ENCODE data around the gene TBX18. TPM values are rescaled to one million over a fixed set of nuclear protein-coding genes. Genes with fewer than 3 reads are reported as not detected.

The TBX18 gene
- total and polyA plus RNA-seq, 4 donors = 0.05 to 1.3 (median 0.21) TPM

DNA sequence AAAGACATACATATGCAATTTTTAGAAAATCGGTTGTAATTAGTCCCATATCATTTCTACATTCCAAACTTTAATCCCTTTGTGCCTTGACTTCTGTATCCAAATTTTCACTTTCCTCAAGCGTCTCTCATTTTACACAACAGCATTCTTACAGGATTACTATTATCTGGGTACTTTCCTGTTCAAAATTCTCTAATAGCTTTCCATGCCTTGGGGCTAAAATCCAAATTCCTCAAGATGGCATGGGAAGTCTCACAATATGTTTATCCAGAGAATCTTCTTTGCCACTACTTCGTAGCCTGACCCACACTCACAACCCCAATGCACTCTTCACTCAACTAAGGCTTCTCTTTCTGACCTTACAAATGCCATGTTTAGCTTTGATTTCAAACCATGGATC is 125.0 kb downstream of the TBX18 start:
- H3K9ac ChIP-seq (ENCODE audit: insufficient read depth in 1 of 2, low read length in 2 of 2) = no peak overlapping the region
- no peak overlapping the region for H3K27ac ChIP-seq (ENCODE audit: low read depth in 1 of 2, low read length in 1 of 2)
- no peaks in the 10 kb centered on the region for H3K4me1 ChIP-seq (ENCODE audit: control insufficient read depth in 5 of 5, insufficient read depth in 5 of 5, low read length in 5 of 5)
- no peaks in the 10 kb centered on the region for H3K36me3 ChIP-seq (ENCODE audit: control insufficient read depth in 4 of 4, insufficient read depth in 4 of 4, low read length in 4 of 4)
- DNase-seq (no peak), ATAC-seq (ENCODE audit: insufficient read depth, low FRiP score) (no peak)
- H3K9me3 ChIP-seq (ENCODE audit: control insufficient read depth in 4 of 4, insufficient read depth in 3 of 4, low read length in 3 of 4) = no peaks in the 10 kb centered on the region
- H3K4me3 ChIP-seq = no peak overlapping the region
- no peaks in the 10 kb centered on the region for H3K27me3 ChIP-seq (ENCODE audit: control insufficient read depth in 3 of 3, insufficient read depth in 3 of 3, low read length in 2 of 3)
- TF ChIP-seq CTCF (IDR thresholded peaks at IDR 0.05; ENCODE audit: control extremely low read depth, extremely low read depth) = no peak
- WGBS, 2 donors = 87 to 88% methylated on average over 3 of the region's 3 CpGs

DNA sequence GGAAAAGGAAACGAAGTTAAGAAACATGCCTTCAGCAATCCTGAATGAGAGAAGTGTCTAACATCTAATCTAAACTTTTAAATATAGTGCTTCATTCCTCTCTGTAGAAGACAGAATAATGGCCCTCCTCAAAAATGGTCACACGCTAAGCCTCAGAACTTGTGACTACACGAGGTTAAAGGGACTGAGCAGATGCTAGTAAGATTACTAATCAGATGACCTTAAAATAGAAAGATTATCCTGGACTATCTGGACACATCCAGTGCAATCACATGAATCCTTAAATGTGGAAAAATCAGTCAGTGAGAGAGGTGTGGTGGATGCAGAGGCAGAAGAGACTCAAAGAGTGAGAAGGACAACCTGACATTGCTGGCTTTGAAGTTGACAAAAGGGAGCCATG is 126.1 kb downstream of the TBX18 start:
- ATAC-seq (ENCODE audit: insufficient read depth, low FRiP score) = no peak
- H3K4me1 ChIP-seq (ENCODE audit: control insufficient read depth in 5 of 5, insufficient read depth in 5 of 5, low read length in 5 of 5) = no peaks in the 10 kb centered on the region
- H3K9ac ChIP-seq (ENCODE audit: insufficient read depth in 1 of 2, low read length in 2 of 2) = no peak overlapping the region
- H3K4me3 ChIP-seq = no peak overlapping the region
- TF ChIP-seq CTCF (IDR thresholded peaks at IDR 0.05; ENCODE audit: control extremely low read depth, extremely low read depth) = no peak
- no peaks in the 10 kb centered on the region for H3K27me3 ChIP-seq (ENCODE audit: control insufficient read depth in 3 of 3, insufficient read depth in 3 of 3, low read length in 2 of 3)
- no peaks in the 10 kb centered on the region for H3K36me3 ChIP-seq (ENCODE audit: control insufficient read depth in 4 of 4, insufficient read depth in 4 of 4, low read length in 4 of 4)
- no peak for DNase-seq
- 66 to 77% methylated on average over 3 of the region's 3 CpGs for WGBS, 2 donors
- no peaks in the 10 kb centered on the region for H3K9me3 ChIP-seq (ENCODE audit: control insufficient read depth in 4 of 4, insufficient read depth in 3 of 4, low read length in 3 of 4)
- no peak overlapping the region for H3K27ac ChIP-seq (ENCODE audit: low read depth in 1 of 2, low read length in 1 of 2)

Small RNAs within 50 kb of the gene (small RNA-seq; reads per million reads assigned to genes)
- gene AL590143.1 (ENCODE audit: low replicate concordance) = not detected
